BE2C (cell line): ENCODE measurements around the gene VPS9D1.
A peak's percentile ranks its signal among the peaks of the same experiment; 100 is the strongest.
"Not testable (repeated sequence)": the region's sequence is repeated elsewhere in the genome, so short reads cannot be mapped to it uniquely, and the experiment has no call there.

Experiments
- DNase-seq: peaks from one replicate; pipeline ENCODE4 v3.0.0-alpha.2; 2020
- H3K27me3 ChIP-seq: fragments of 250-450 bp; sonication (Bioruptor Pico); 2 replicates; pipeline ENCODE4 v1.5.1; 2020; ENCODE audit warnings: mild to moderate bottlenecking
- H3K36me3 ChIP-seq: fragments of 250-450 bp; sonication (Bioruptor Pico); 2 replicates; pipeline ENCODE4 v1.5.1; 2020; ENCODE audit warnings: mild to moderate bottlenecking
- H3K4me1 ChIP-seq: fragments of 250-450 bp; sonication (Bioruptor Pico); 2 replicates; pipeline ENCODE4 v1.5.1; 2020
- H3K4me3 ChIP-seq: 2 replicates; pipeline ENCODE4 v1.5.1; 2011; ENCODE audit warnings: low read depth, low read length
- H3K9me3 ChIP-seq: fragments of 250-450 bp; sonication (Bioruptor Pico); 2 replicates; pipeline ENCODE4 v1.5.1; 2020
- CTCF ChIP-seq: IDR thresholded peaks from 2 replicates; pipeline ENCODE4 v1.5.1; 2012; ENCODE audit warnings: mild to moderate bottlenecking, low read depth, low read length

Gene VPS9D1

GRCh38 chr16:89667000-89667399 lies 53.7 kb downstream of the VPS9D1 start:
- H3K27me3 ChIP-seq, H3K9me3 ChIP-seq, H3K4me1 ChIP-seq, H3K4me3 ChIP-seq, H3K36me3 ChIP-seq: not testable (repeated sequence)
- TF ChIP-seq CTCF = peak; percentile 62
- peak; percentile 73 for DNase-seq

GRCh38 chr16:89664238-89664637 lies 56.5 kb downstream of the VPS9D1 start:
- H3K27me3 ChIP-seq, H3K4me3 ChIP-seq, H3K4me1 ChIP-seq, H3K9me3 ChIP-seq, DNase-seq: not testable (repeated sequence)
- H3K36me3 ChIP-seq = peaks cover 17% of the 10 kb centered on the region

- no peaks in the 10 kb centered on the region for H3K9me3 ChIP-seq
- H3K27me3 ChIP-seq = no peaks in the 10 kb centered on the region
- H3K36me3 ChIP-seq = peaks cover 17% of the 10 kb centered on the region
- no peaks in the 10 kb centered on the region for H3K4me1 ChIP-seq
- H3K4me3 ChIP-seq = no peak overlapping the region
- TF ChIP-seq CTCF = no peak
- no peak for DNase-seq
Observed at GRCh38 chr16:89661215-89661614, 59.5 kb downstream of the VPS9D1 start.

GRCh38 chr16:89660146-89660545 lies 60.6 kb downstream of the VPS9D1 start:
- TF ChIP-seq CTCF = no peak
- Histone ChIP-seq H3K9me3 (no peaks in the 10 kb centered on the region), H3K36me3 (peaks cover 17% of the 10 kb centered on the region), H3K4me1 (no peaks in the 10 kb centered on the region), H3K27me3 (no peaks in the 10 kb centered on the region), H3K4me3 (no peak overlapping the region)
- DNase-seq = no peak

- H3K4me1 ChIP-seq = no peaks in the 10 kb centered on the region
- H3K4me3 ChIP-seq = peak overlapping the region; percentile 94
- no peaks in the 10 kb centered on the region for H3K27me3 ChIP-seq
- peak; percentile 24 for DNase-seq
- no peak for TF ChIP-seq CTCF
- H3K9me3 ChIP-seq = no peaks in the 10 kb centered on the region
- peaks cover 17% of the 10 kb centered on the region for H3K36me3 ChIP-seq
Observed at GRCh38 chr16:89658221-89658879, 62.3 kb downstream of the VPS9D1 start.

- H3K4me1 ChIP-seq = no peaks in the 10 kb centered on the region
- peak; percentile 94 for DNase-seq
- H3K4me3 ChIP-seq = peak within 1 kb of the TSS; percentile 94
- no peak for TF ChIP-seq CTCF
- H3K36me3 ChIP-seq = peaks cover 17% of the 10 kb centered on the region
- no peaks in the 10 kb centered on the region for H3K9me3 ChIP-seq
- H3K27me3 ChIP-seq = no peaks in the 10 kb centered on the region
Observed at GRCh38 chr16:89657442-89658220, 63.1 kb downstream of the VPS9D1 start, which contains the start of the genes CHMP1A and SPATA33. TSS of gene CHMP1A (minus strand) at chr16:89657708. CDS start at chr16:89657588, 120 bp downstream. TSS of gene SPATA33 (plus strand) at chr16:89657836. CDS start at chr16:89657912, 76 bp downstream.
